ENCODE results near the gene FLNB.

The FLNB gene

DNA sequence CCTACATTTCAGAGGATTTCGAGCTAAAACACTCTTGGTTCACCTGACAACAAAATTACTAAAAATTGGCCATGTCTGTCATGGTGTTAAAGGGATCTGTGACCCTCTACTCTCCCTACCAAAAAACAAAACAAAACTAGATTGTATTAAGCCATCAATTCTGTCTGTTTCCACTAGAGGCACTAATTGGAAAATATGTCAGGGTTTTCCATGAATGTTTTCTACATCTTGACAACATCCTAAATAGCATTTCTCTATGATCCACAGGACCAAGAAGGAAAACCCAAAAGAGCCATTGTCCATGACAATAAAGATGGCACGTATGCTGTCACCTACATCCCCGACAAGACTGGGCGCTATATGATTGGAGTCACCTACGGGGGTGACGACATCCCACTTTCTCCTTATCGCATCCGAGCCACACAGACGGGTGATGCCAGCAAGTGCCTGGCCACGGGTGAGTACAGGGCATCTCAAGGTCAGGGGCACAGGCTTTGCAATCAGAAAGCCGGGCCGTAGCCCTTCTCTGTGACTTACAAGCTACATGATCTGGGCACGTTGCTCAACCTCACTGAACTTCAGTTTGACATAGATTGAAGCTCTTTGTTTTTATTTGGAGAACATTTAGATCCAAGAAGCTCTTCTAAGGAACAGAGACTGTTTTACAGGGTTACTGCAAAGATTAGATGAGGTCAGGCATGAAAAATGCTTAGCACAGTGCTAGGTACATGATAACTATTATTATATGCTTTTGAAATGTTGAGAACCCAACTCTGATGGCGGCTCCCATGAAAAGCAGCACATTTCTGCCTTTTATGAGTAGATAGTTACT lies 127.7 kb downstream of the FLNB start:
- DNase-seq (ENCODE audit: low read depth in 2 of 2), result no peak

DNA sequence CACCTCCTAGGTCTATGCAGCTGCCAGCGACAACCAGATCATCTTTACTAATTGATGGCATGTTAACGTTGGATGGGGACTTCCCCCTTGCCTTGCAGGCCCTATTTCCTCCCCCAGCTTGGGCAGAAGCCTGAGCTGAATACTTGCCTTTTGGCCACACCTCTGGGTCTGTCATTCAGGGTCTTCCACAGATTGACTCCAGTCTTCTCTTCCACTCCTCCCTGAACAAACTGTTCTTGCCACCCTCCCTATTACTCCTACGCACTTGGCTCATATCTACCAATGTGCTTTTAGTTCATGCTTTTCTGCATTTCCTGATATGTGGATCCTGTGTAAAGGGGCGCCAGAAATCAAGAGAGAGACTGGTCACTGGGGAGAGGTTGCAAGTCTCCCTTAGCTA lies 129.1 kb downstream of the FLNB start:
- DNase-seq (ENCODE audit: low read depth in 2 of 2), result no peak

DNA sequence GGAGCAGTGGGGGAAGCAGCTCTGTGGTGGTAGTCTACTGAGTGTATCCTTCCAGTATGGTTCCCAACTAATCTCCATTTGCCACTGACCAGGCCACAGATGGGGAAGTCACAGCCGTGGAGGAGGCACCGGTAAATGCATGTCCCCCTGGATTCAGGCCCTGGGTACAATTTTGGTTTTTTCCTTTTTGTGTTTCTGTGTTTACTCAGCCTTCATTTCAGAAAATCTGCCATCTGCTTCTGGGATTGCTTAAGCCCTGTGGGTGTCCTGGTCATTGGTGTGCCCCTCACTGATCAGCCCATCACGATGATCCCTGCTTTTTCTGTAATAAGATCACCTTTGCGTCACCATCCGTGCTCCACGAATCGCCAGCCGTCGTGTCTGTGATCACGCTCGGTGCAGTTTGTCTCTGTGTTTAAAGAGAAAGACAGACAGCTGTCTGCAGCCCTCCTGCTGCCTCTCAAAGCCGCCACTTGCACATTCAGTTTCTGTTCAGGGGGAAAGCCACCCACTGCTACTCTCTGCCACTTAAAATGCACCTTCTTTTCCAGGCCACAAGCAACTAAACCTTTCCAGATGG lies 133.6 kb downstream of the FLNB start:
- no peak for DNase-seq (ENCODE audit: low read depth in 2 of 2)

- no peak for DNase-seq (ENCODE audit: low read depth in 2 of 2)
Measured at GRCh38 chr3:58143417-58144055, 135.3 kb downstream of the FLNB start.

DNA sequence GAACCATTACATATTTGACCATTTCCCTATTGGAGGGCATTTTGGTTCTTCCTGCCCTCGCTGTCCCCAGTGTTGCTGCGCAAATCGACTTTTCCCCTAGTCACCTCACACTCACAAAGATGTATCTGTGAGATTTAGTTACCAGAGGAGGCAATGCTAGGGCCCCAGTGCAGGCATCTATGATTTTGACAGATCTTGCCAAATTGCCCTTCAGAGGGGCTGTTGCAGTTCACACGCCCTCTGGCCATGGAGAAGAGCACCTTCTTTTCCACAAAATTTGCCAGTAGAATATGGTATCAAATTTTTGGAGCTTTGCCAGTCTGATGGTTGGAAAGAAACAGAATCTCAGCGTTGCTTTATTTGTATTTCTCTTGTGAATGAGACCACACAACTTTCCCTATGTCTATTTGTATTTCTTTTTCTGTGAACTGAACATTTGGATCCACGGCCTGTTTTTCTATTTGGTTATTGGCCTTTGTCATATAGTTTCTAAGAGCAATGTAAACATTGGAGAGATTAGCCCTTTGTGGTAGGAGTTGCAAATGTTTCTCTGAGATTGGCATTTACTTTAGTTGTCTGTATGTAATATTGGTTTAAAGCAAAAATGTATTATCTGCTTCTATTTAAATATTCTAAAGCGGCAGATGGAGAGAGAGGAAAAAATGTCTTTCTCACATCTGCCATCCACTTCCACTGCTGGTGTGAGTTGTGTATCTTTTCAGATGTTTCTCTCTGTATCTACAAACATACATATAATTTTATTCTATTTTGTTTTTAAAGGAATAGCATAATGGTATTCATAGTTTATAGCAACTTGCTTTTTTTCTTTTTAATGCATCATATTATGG lies 136.5 kb downstream of the FLNB start:
- DNase-seq (ENCODE audit: low read depth in 2 of 2), result no peak

DNA sequence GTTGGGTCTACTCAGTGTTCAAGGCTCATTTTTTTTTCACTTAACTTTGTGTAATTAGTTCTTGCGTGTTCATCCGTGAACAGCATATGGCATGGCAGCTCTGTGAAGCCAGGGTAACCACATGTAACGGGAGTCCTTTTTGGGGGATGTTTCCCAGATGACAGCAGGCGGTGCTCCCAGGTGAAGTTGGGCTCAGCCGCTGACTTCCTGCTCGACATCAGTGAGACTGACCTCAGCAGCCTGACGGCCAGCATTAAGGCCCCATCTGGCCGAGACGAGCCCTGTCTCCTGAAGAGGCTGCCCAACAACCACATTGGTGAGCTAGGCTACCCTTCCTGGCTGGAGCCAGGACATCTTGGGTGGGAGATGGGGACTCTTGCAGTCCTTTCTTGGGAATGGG lies 139.8 kb downstream of the FLNB start:
- no peak for DNase-seq (ENCODE audit: low read depth in 2 of 2)

DNA sequence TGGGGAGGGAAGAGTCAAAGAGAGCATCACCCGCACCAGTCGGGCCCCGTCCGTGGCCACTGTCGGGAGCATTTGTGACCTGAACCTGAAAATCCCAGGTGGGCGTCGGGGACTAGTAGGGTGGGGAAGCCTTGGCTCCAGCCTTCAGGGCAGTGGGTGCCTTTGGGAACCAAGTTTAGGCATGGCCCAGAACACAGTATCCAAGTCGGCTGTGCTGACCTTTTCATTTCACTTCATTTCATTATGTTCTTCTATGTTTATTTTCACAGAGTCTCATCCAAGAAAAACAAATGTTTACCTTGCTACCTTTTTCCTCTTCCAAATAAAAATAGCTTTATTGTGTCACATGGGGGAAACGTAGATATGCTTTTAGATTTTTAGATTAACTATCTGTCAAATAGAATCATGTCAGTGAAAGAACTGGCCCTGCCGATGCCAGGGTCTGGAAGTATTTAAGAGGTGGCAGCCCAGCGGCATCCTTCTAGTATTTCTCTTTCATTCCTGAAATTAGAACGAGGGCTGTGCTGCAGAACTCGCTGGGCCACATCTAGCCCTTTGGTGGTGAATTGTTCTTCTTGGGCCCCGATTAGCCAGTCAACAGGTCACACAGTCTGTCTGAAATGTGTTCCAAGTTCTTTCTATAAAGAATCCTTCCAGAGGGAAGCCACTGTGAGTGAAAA lies 142.0 kb downstream of the FLNB start:
- DNase-seq (ENCODE audit: low read depth in 2 of 2), result no peak

DNA sequence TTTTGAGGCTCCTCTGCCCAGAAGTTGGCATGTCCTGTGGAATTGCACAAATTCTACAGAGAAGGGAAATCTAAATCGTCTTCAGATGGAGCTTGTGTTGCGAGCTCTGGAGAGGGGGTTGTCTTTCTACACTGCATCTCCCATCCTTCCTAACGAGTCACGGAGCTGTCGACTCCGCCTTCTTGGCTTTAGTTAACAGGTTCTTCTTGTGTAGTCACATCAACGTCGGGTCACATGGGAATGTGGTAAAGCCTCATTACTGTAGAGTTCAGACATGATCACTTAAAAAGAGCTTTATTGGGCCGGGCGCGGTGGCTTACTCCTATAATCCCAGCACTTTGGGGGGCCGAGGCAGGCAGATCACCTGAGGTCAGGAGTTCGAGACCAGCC lies 142.6 kb downstream of the FLNB start:
- no peak for DNase-seq (ENCODE audit: low read depth in 2 of 2)

GRCh38 chr3:58151637-58152036 lies 143.4 kb downstream of the FLNB start:
- DNase-seq (ENCODE audit: low read depth in 2 of 2), result no peak

DNA sequence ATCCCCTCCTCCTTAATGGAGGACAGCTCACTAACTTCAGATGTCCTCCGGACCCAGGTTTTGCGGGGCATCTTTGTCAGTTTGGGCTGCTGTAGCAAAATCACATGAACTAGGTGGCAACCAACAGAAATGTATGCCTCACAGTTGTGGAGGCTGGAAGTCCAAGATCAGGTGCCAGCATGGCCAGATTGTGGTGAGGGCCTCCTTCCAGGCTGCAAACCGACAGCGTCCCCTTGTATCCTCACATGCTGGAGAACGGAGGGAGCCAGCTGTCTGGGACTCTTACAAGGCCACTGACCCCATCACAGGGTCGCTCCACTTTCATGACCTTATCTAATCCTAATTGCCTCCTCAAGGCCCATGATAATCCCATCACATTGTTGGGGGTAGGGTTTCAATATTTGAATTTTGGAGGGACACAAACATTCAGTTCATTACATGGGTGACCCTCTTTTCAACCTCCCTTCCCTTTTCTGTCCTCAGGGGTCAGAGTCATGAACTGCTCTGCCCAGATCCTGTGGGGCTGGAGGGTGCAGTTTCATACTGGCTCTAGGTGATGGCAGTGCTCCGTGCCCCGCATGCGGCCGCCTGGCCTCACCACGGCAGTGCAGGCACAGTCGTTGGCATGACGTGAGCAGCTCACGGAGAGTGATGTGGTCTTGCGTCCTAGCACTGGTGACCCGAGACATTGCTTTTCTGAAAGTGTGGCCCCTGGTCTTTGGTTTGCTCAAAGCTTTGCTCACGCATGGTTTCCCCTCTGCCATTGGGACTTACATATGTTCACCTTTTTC lies 144.2 kb downstream of the FLNB start:
- no peak for DNase-seq (ENCODE audit: low read depth in 2 of 2)

DNA sequence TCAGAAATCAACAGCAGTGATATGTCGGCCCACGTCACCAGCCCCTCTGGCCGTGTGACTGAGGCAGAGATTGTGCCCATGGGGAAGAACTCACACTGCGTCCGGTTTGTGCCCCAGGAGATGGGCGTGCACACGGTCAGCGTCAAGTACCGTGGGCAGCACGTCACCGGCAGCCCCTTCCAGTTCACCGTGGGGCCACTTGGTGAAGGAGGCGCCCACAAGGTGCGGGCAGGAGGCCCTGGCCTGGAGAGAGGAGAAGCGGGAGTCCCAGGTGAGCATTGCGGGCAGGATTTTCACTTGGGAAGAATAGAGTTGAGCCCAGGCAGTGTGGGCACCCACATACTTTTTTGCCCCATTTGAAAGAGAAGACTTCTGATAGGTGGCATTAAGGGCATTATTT lies 145.1 kb downstream of the FLNB start:
- DNase-seq (ENCODE audit: low read depth in 2 of 2), result no peak

DNA sequence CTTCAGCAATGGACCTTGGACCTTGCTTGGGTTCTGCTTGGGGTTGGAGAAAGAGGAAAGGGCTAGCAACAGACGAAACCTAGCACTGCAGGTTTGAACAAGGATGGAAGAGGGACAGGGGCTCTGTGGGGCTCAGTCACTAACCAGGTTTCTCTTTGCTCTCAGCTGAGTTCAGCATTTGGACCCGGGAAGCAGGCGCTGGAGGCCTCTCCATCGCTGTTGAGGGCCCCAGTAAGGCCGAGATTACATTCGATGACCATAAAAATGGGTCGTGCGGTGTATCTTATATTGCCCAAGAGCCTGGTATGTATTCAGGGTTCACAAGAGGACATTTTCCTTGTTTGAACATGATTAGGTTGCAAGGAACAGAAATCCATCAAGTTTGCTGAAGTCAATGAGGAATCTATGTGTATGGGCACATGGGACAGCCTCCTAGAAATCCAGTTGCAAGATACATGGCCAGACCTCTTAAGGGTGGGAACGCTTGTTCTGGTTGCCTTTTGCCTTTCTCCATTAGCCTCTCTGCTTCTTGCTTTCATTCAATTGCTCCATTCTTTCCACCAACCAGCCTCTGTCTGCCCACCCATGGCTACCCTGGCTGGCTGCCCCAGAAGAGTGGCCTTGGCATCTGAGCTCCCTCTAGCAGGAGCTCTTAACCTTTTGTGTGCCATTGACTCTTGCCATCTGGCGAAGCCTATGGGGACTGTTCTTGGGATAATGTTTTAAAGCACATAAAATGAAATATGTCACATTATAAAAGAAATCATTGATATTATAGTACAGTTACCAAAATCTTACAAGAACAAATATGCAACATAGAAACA lies 146.6 kb downstream of the FLNB start:
- DNase-seq (ENCODE audit: low read depth in 2 of 2), result no peak

DNA sequence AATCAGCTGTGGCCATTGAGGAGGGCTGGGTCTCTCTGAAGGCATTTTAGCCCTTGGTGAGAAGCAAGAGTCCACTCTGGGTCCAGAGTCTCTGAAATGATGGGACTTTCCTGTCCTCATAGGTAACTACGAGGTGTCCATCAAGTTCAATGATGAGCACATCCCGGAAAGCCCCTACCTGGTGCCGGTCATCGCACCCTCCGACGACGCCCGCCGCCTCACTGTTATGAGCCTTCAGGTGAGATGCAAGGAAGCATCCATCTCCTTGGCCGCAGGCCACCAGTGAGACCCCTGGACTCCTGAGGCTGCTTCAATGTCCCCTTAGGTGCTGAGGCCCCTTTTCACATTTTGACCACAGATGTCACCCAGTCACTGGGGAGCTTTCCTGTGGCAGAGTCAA lies 147.6 kb downstream of the FLNB start:
- DNase-seq (ENCODE audit: low read depth in 2 of 2), result no peak

GRCh38 chr3:58157700-58158099 lies 149.5 kb downstream of the FLNB start:
- no peak for DNase-seq (ENCODE audit: low read depth in 2 of 2)

GRCh38 chr3:58158442-58159153 lies 150.4 kb downstream of the FLNB start:
- DNase-seq (ENCODE audit: low read depth in 2 of 2), result no peak

DNA sequence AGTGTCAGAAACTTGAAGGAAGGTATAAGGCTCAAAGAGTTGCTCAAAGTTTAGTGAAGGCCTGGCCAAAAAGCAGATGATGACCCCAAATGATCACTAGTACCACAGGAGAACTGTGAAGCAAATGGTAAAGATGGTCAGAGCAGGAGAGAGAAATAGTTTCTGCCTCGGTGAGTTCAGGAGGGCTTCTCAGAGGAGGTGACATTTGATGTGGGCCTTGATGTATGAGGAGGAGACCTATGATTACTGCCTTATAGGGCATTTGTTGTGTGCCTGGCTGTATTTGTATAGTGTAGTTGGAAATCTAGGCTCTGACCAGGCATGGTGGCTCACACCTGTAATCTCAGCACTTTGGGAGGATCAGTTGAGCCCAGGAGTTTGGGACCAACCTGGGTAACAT lies 152.2 kb downstream of the FLNB start:
- no peak for DNase-seq (ENCODE audit: low read depth in 2 of 2)

DNA sequence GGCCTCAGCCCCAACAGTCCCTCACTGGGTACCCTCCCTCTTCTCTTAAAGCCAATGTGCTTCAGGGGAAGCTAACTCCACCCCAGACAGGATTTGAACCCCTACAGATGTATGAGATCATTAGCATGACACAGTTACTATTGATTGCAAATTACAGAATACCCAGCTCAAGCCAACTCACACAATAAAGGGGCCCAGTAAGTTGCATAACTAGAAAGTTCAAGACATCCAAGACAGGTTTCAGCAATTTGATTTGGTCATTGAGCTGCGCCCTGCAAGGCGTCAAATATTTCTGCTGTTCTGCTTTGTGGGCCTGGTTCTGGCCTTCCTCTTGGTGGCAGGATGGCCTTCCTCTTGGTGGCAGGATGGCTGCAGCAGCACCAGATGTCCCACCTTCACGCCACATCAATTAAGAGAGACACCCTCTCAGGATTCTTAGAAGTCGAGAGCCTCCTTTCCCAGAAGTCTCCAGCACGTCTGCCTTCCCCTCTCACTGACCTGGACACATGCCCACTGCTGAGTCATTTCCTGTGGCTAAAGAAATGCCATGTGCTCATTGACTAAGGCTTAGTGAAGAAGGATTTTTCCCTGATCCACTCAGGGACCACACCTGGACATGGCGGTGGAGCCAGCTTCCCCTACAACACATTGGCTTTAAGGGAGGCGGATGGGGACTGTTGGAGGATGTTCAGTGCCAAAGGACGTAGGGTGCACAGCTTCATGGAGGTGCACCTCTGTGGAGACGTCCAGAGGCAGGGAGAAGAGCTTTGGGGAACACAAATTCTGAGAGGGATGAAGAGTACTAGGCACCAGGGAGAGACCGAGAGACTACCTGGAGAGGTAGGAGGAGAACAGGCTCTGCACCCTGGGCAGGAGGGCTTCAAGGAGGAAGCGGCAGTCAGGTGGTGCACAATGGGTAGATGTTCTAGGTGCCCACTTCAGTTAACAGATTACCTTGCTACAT lies 153.5 kb downstream of the FLNB start:
- no peak for DNase-seq (ENCODE audit: low read depth in 2 of 2)

DNA sequence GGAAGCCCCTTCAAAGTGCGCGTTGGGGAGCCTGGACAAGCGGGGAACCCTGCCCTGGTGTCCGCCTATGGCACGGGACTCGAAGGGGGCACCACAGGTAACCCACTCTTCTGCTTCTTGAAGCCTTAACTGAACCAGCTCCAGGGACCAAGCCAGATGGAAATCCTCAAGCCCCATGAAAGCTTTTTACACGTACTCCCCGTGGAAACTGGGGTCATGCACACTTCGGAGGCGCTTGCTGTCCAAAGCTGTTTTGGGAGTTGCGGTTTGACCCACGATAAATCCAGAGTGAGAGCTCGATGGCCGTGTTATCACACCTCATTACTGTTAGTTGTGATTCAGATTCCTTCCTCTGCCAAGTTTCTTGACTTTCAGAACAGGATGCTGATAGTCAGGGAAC lies 155.0 kb downstream of the FLNB start:
- DNase-seq (ENCODE audit: low read depth in 2 of 2), result no peak

Data from stimulated activated CD4-positive, alpha-beta T cell treated with anti-CD3 and anti-CD28 coated beads, Interleukin-1b, Interleukin-23, amount 100 ng/mL, for 4 hours (primary cell).